Fibroblast of skin of left quadriceps (primary cell): ENCODE data around the gene SLC27A6.

Source experiments
- DNase-seq, 2 experiments: peaks; one replicate each; pipeline ENCODE4 v3.0.0-alpha.2; 2013; ENCODE audit warnings: low read depth in 2 of 2

SLC27A6 gene

GRCh38 chr5:129063483-129064113 lies 98.3 kb downstream of the SLC27A6 start:
- no peak for DNase-seq

- no peak for DNase-seq
Observed at GRCh38 chr5:129065721-129066120, 100.4 kb downstream of the SLC27A6 start.

GRCh38 chr5:129067745-129068144 lies 102.5 kb downstream of the SLC27A6 start:
- no peak for DNase-seq

GRCh38 chr5:129069292-129069691 lies 104.0 kb downstream of the SLC27A6 start:
- no peak for DNase-seq

GRCh38 chr5:129073111-129073510 lies 107.8 kb downstream of the SLC27A6 start:
- DNase-seq: no peak

GRCh38 chr5:129074903-129075302 lies 109.6 kb downstream of the SLC27A6 start:
- no peak for DNase-seq

- no peak for DNase-seq
Observed at GRCh38 chr5:129077433-129078075, 112.3 kb downstream of the SLC27A6 start.

GRCh38 chr5:129078247-129078646 lies 113.0 kb downstream of the SLC27A6 start:
- DNase-seq: no peak

GRCh38 chr5:129078660-129079059 lies 113.4 kb downstream of the SLC27A6 start:
- DNase-seq: no peak

GRCh38 chr5:129079496-129079895 lies 114.2 kb downstream of the SLC27A6 start:
- no peak for DNase-seq

- DNase-seq: no peak
Observed at GRCh38 chr5:129080766-129081165, 115.5 kb downstream of the SLC27A6 start.

- no peak for DNase-seq
Observed at GRCh38 chr5:129082225-129083136, 117.2 kb downstream of the SLC27A6 start.
